HepG2 (cell line): ENCODE data around the gene SCP2. TPM values are rescaled to one million over a fixed set of nuclear protein-coding genes. Genes with fewer than 3 reads are reported as not detected.
A peak's percentile ranks its signal among the peaks of the same experiment; 100 is the strongest.

Experiments
- ELF4 ChIP-seq: sonication (generic); formaldehyde crosslinking; IDR thresholded peaks from 2 replicates; pipeline ENCODE4 v1.5.0; 2020; ENCODE audit warnings: missing genetic modification reagents, mild to moderate bottlenecking, moderate library complexity, borderline replicate concordance
- FOXA1 ChIP-seq, 2 experiments: fragments of 450-650 bp in 1 of 2; sonication (generic) in 1 of 2; formaldehyde crosslinking in 1 of 2; IDR thresholded peaks; 2 replicates each; pipeline versions ENCODE4 v1.4.0 to v1.6.1; 2016 to 2020; ENCODE audit warnings: missing genetic modification reagents in 1 of 2
- MAFG ChIP-seq: sonication (generic); formaldehyde crosslinking; IDR thresholded peaks from 2 replicates; pipeline ENCODE4 v1.5.1; 2020; ENCODE audit warnings: mild to moderate bottlenecking, missing genetic modification reagents
- SAP130 ChIP-seq: IDR thresholded peaks from 2 replicates; pipeline ENCODE4 v1.6.1; 2016; ENCODE audit warnings: low read depth
- SIX4 ChIP-seq: sonication (generic); formaldehyde crosslinking; IDR thresholded peaks from 2 replicates; pipeline ENCODE4 v1.4.0; 2020; ENCODE audit warnings: missing genetic modification reagents
- TSC22D2 ChIP-seq: sonication (generic); formaldehyde crosslinking; IDR thresholded peaks from 2 replicates; pipeline ENCODE4 v1.5.1; 2020; ENCODE audit warnings: missing genetic modification reagents, mild to moderate bottlenecking, borderline replicate concordance
- ZBTB38 ChIP-seq: sonication (generic); formaldehyde crosslinking; IDR thresholded peaks from 2 replicates; pipeline ENCODE4 v1.5.1; 2020; ENCODE audit warnings: mild to moderate bottlenecking, missing genetic modification reagents
- ZBTB7A ChIP-seq: sonication (generic); formaldehyde crosslinking; IDR thresholded peaks from 2 replicates; pipeline ENCODE4 v1.8.0; 2022; ENCODE audit warnings: mild to moderate bottlenecking, missing genetic modification reagents
- ZFP36 ChIP-seq: fragments of 150-350 bp; IDR thresholded peaks from 2 replicates; pipeline ENCODE4 v1.6.1; 2018; ENCODE audit warnings: borderline replicate concordance, low read length, low read depth; ENCODE audit not compliant: partially characterized antibody
- ZNF407 ChIP-seq: sonication (generic); formaldehyde crosslinking; IDR thresholded peaks from one replicate; pipeline ENCODE4 v1.5.1; 2020; ENCODE audit warnings: mild to moderate bottlenecking, missing genetic modification reagents; ENCODE audit errors: not compliant biosample characterization
- ZNF598 ChIP-seq: sonication (generic); formaldehyde crosslinking; IDR thresholded peaks from 2 replicates; pipeline ENCODE4 v1.5.1; 2020; ENCODE audit warnings: mild to moderate bottlenecking, missing genetic modification reagents, borderline replicate concordance
- polyA plus RNA-seq, 8 experiments: library from polyadenylated mRNA; depleted of rRNA in 3 of 8; stranded (reverse) in 7 of 8; unstranded in 1 of 8; fragments of >200 nt; fragmentation: Illumina TruSeq in 4 of 8; extraction: Trizol in 4 of 8; gene quantifications; 2 replicates each; pipeline versions ENCODE4 v1.2.1 to v1.2.3, GENCODE V29; 2011 to 2016; ENCODE audit warnings: low read depth in 4 of 8, missing spikeins in 1 of 8, mixed read lengths in 1 of 8; ENCODE audit not compliant: insufficient read depth in 1 of 8
- total RNA-seq, 5 experiments: library from RNA; depleted of rRNA; stranded (reverse); fragments of >200 nt; fragmentation: Illumina TruSeq; extraction: Trizol; gene quantifications; 2 replicates each; pipeline ENCODE4 v1.2.3, GENCODE V29; 2016; ENCODE audit warnings: low read depth in 1 of 5
- TF ChIP-seq, protein P1 (sequence below): sonication (generic); formaldehyde crosslinking; IDR thresholded peaks from 2 replicates; pipeline ENCODE4 v1.4.0; 2020; ENCODE audit warnings: missing genetic modification reagents; ENCODE audit errors: not compliant biosample characterization
- TF ChIP-seq, protein P2 (sequence below): sonication (generic); formaldehyde crosslinking; IDR thresholded peaks from 2 replicates; pipeline ENCODE4 v1.5.0; 2020; ENCODE audit warnings: mild to moderate bottlenecking, missing genetic modification reagents
- TF ChIP-seq, protein P3 (sequence below): sonication (generic); formaldehyde crosslinking; IDR thresholded peaks from 2 replicates; pipeline ENCODE4 v1.5.0; 2020; ENCODE audit warnings: missing genetic modification reagents

Gene SCP2
- total and polyA plus RNA-seq, 2 of the 13 experiments (the other 11 are each of a cell fraction or from before 2014, with no cell fraction given): 59.0 to 133 TPM

DNA sequence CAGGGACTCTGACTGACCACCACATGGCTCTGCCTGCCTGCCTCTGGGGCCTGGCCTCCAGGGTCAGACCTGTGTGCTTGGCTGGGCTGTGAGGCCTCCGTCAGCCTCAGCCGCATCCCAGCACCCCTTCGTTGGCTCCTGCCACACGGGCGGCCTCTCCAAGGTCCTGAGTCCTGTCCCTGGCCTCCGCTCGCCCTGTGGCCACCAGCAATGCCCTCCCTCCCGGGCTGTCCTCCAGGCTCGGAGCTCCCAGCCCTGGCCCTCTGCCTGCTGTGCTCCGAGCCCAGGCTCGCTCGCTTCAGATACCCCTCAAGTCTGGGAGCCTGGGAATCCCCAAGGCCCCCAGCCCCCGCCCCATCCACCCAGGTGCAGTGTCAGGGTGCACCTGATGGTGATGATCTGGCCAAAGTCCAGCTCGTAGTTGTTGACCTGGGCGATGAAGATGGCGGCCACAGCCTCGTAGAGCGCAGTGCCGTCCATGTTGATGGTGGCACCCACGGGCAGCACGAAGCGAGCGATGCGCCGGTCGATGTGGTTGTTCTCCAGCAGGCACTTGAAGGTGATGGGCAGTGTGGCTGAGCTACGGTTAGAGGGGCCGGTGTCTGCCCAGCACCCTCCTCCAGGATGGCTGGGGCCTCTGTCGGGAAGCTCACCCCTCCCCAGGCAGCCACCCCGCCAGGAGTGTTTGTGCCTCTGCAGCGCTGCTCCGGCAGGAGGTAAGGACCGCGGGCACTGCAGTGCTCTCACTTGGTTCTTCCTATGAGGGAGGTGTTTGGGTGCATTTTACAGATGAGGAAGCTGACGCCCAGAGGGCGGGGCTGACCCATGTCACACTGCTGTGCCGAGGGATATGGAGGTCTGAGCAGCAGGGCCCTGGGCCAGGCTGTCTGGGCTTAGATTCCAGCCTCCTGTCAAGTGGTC lies 163.4 kb downstream of the SCP2 start (continued):
- TF ChIP-seq ZNF407 (peak; percentile 69), ZNF598 (CRISPR knock-in tag) (no peak), SIX4 (no peak), ZFP36 (no peak), ZBTB7A (CRISPR knock-in tag) (no peak), TSC22D2 (CRISPR knock-in tag) (no peak), SAP130 (CRISPR knock-in tag) (no peak), ZBTB38 (CRISPR knock-in tag) (peak; percentile 83; the same call in 1 of the 2 replicates), ELF4 (CRISPR knock-in tag) (no peak), MAFG (CRISPR knock-in tag) (peak; percentile 58; the same call in 1 of the 2 replicates), FOXA1 (IDR thresholded peaks at IDR 0.05) (no peak), FOXA1 (CRISPR knock-in tag; IDR thresholded peaks at IDR 0.05) (no peak)
- TF ChIP-seq, protein P1, sequence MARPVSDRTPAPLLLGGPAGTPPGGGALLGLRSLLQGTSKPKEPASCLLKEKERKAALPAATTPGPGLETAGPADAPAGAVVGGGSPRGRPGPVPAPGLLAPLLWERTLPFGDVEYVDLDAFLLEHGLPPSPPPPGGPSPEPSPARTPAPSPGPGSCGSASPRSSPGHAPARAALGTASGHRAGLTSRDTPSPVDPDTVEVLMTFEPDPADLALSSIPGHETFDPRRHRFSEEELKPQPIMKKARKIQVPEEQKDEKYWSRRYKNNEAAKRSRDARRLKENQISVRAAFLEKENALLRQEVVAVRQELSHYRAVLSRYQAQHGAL (CRISPR knock-in tag): no peak
- TF ChIP-seq, protein P2, sequence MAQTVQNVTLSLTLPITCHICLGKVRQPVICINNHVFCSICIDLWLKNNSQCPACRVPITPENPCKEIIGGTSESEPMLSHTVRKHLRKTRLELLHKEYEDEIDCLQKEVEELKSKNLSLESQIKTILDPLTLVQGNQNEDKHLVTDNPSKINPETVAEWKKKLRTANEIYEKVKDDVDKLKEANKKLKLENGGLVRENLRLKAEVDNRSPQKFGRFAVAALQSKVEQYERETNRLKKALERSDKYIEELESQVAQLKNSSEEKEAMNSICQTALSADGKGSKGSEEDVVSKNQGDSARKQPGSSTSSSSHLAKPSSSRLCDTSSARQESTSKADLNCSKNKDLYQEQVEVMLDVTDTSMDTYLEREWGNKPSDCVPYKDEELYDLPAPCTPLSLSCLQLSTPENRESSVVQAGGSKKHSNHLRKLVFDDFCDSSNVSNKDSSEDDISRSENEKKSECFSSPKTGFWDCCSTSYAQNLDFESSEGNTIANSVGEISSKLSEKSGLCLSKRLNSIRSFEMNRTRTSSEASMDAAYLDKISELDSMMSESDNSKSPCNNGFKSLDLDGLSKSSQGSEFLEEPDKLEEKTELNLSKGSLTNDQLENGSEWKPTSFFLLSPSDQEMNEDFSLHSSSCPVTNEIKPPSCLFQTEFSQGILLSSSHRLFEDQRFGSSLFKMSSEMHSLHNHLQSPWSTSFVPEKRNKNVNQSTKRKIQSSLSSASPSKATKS: no peak
- TF ChIP-seq, protein P3, sequence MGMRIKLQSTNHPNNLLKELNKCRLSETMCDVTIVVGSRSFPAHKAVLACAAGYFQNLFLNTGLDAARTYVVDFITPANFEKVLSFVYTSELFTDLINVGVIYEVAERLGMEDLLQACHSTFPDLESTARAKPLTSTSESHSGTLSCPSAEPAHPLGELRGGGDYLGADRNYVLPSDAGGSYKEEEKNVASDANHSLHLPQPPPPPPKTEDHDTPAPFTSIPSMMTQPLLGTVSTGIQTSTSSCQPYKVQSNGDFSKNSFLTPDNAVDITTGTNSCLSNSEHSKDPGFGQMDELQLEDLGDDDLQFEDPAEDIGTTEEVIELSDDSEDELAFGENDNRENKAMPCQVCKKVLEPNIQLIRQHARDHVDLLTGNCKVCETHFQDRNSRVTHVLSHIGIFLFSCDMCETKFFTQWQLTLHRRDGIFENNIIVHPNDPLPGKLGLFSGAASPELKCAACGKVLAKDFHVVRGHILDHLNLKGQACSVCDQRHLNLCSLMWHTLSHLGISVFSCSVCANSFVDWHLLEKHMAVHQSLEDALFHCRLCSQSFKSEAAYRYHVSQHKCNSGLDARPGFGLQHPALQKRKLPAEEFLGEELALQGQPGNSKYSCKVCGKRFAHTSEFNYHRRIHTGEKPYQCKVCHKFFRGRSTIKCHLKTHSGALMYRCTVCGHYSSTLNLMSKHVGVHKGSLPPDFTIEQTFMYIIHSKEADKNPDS (CRISPR knock-in tag): no peak
